ENCODE data around the gene HELT.
A peak's percentile ranks its signal among the peaks of the same experiment; 100 is the strongest.
"Not testable (repeated sequence)": the region's sequence is repeated elsewhere in the genome, so short reads cannot be mapped to it uniquely, and the experiment has no call there.

The HELT gene

GRCh38 chr4:185036019-185036418 is 17.7 kb downstream of the HELT start:
- DNase-seq, result no peak

GRCh38 chr4:185036842-185037241 is 18.6 kb downstream of the HELT start:
- no peak for DNase-seq

- peak; percentile 47 for DNase-seq
These were observed 21.4 kb downstream of the HELT start for GRCh38 chr4:185039508-185040273.

GRCh38 chr4:185040523-185040922 is 22.2 kb downstream of the HELT start:
- DNase-seq, result no peak

GRCh38 chr4:185050286-185050685 is 32.0 kb downstream of the HELT start:
- DNase-seq, result not testable (repeated sequence)

GRCh38 chr4:185051283-185051682 is 33.0 kb downstream of the HELT start:
- DNase-seq, result not testable (repeated sequence)

GRCh38 chr4:185053746-185054145 is 35.5 kb downstream of the HELT start:
- DNase-seq, result no peak

- DNase-seq, result no peak
These were observed 36.0 kb downstream of the HELT start for GRCh38 chr4:185054272-185054671.

- DNase-seq, result no peak
These were observed 36.6 kb downstream of the HELT start for GRCh38 chr4:185054886-185055285.

GRCh38 chr4:185061610-185062009 is 43.3 kb downstream of the HELT start:
- no peak for DNase-seq

- DNase-seq, result no peak
These were observed 44.3 kb downstream of the HELT start for GRCh38 chr4:185062606-185063005.

- no peak for DNase-seq
These were observed 47.9 kb downstream of the HELT start for GRCh38 chr4:185066179-185066578.

- no peak for DNase-seq
These were observed 50.5 kb downstream of the HELT start for GRCh38 chr4:185068837-185069236.

All from right kidney (tissue), 1 donor.